GM08714 (cell line): ENCODE data around the gene THBS4.
A peak's percentile ranks its signal among the peaks of the same experiment; 100 is the strongest.

Source experiments
- H3K4me3 ChIP-seq: fragments of 200-500 bp; sonication (Bioruptor generic); 2 replicates; pipeline ENCODE4 v1.5.1; 2014; ENCODE audit warnings: mild to moderate bottlenecking, low read length, inconsistent platforms
- ZNF274 ChIP-seq: IDR thresholded peaks from 2 replicates; pipeline ENCODE4 v1.6.1; 2012; ENCODE audit warnings: mild to moderate bottlenecking, low read depth, low read length

Gene THBS4

GRCh38 chr5:80034962-80035821, at the start of gene THBS4:
THBS4 (plus strand) TSS chr5:80035348; CDS start chr5:80035538, 190 bp downstream.
- TF ChIP-seq ZNF274: no peak
- no peak within 1 kb of the TSS for H3K4me3 ChIP-seq

- TF ChIP-seq ZNF274: no peak
Measured at GRCh38 chr5:79986260-79986659, 48.9 kb upstream of the THBS4 start.

GRCh38 chr5:79990205-79990597, 44.9 kb upstream of the THBS4 start:
- peak overlapping the region; percentile 96 for H3K4me3 ChIP-seq
- TF ChIP-seq ZNF274: no peak

More at GRCh38 chr5:79986260-79986659, 48.9 kb upstream of the THBS4 start:
- H3K4me3 ChIP-seq: no peak overlapping the region

GRCh38 chr5:79990598-79991507, 44.3 kb upstream of the THBS4 start, which contains the start of gene MTX3:
MTX3 (minus strand) TSS chr5:79991262; CDS start chr5:79991238, 24 bp downstream.
- no peak for TF ChIP-seq ZNF274
- peak within 1 kb of the TSS; percentile 96 for H3K4me3 ChIP-seq

- no peak for TF ChIP-seq ZNF274
- H3K4me3 ChIP-seq: no peak overlapping the region
Measured at GRCh38 chr5:79992891-79993657, 42.1 kb upstream of the THBS4 start.

DNA sequence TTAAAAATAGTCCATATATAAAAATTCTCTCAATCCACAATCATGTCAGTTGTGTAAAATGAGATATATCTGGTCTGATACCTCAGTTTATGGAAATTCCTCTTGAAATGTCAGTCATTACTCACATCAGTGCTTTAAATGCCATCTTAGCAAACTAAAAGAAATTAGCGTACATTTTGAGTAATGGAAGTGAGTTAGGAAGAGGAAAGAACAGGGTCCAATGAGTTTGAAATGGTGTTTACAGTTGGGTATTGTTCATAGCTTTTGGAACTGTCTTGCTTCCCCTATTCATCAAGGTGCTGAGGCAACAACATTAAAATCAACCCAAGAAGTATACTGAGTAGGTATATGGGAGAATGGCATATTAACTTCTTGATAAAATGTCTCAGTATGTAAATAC, 35.4 kb upstream of the THBS4 start:
- TF ChIP-seq ZNF274: no peak
- H3K4me3 ChIP-seq: no peak overlapping the region

- H3K4me3 ChIP-seq: no peak overlapping the region
Measured at GRCh38 chr5:80002677-80003076, 32.5 kb upstream of the THBS4 start.

DNA sequence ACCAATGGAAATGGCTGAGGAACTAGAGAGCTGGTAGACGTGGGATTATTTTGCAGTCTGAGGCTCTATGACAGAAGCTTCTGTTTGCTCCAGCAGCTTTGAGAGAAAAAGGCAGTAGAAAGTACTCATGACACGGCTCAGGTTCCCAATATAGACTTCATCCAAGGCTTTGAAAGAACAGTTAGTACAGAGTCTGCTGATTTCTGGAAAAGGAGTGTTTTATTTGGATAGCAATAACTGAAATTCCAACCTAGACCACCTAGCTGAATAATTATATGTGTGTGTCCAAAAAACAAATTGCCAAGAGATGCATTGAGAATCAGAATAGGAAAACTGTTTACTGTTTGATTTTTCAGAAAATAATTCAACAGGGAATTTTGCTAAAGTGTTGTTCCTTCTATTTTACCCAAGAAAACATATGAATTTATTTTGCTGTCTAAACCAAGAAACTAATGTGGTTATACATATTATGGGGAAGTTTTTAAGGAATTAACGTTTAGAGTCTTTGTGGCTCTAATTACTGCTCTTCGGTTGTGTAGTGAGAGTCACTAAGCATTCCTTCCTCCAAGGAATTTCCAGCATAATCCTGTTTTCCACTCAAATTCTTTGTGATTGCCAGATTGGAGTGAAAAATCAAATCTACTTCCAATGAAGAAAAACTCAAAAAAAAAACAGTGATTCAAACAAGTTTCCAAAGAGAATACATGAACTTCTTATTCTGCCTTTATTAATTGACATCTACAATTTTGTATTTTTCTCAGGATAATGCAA, 26.0 kb upstream of the THBS4 start:
- TF ChIP-seq ZNF274: no peak
- H3K4me3 ChIP-seq: no peak overlapping the region

More at GRCh38 chr5:80002677-80003076, 32.5 kb upstream of the THBS4 start:
- no peak for TF ChIP-seq ZNF274

- no peak for TF ChIP-seq ZNF274
- H3K4me3 ChIP-seq: no peak overlapping the region
Measured at GRCh38 chr5:80010754-80011392, 24.3 kb upstream of the THBS4 start.

- no peak for TF ChIP-seq ZNF274
- H3K4me3 ChIP-seq: no peak overlapping the region
Measured at GRCh38 chr5:80025069-80025468, 10.1 kb upstream of the THBS4 start.

DNA sequence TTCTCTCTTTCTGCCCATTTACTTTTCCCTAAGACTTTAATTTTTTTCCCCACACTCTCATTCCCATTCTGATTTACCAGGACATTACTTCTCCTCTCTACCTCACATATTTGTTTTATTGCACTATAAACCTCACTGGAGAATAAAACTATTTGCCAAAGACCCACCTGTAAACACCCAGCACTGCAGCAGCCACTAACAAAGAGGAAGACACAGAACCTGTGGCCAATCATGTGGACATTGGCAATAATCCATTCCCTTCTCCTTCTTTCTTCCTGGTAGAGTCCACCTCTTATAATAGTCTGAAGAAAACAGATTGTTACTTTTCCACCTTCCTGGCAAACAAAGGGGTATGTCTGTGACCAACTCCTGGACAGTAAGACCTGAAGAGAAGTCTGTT, 8.3 kb upstream of the THBS4 start:
- no peak overlapping the region for H3K4me3 ChIP-seq
- no peak for TF ChIP-seq ZNF274

DNA sequence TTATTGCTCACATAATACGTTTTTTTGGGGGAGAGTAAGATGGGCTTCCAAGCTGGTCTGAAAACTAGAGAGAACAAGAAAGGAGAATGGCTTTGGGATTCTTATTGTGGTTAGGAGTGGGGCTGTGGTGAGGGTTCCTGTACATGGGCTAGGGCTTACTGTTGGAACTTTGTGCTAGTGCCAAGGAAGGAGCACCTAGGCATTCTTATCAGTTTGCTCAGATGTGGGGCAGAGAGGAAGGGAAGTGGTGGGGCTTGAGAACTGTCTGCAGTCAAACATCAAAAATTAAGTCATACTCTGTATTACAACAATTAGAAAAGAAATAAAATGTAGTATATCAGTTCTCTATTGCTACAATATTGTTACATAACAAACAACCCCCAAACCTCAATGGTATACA, 4.0 kb upstream of the THBS4 start:
- H3K4me3 ChIP-seq: no peak overlapping the region
- no peak for TF ChIP-seq ZNF274

DNA sequence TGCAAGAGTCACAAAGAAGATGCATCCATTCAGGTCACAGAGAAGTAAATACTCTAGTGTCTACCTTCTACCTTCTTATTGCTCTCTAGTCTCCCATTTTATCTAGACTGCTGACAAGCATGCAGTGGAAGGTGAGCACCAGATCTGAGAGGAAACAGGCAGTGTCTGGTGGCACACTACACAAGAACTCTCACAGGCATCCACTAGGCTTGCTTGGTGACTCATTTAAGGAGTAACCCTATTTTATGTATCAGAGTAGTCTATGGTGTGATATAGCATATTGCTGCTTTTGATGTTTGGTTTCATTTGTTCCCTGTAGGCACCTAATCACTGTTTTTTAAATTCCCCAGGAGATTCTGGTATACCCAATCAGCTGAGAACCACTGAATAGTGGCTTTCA, 1.6 kb upstream of the THBS4 start:
- TF ChIP-seq ZNF274: no peak
- no peak overlapping the region for H3K4me3 ChIP-seq
